Neuronal stem cell (in vitro differentiated cells): ENCODE measurements around the gene MREG.

Source experiments
- DNase-seq: peaks from one replicate; pipeline ENCODE4 v3.0.0-alpha.2; 2013; ENCODE audit warnings: low spot score
- H2AFZ ChIP-seq: one replicate; pipeline ENCODE4 v1.6.1; 2013; ENCODE audit warnings: mild to moderate bottlenecking, low read length, inconsistent platforms
- H2AK5ac ChIP-seq: 2 replicates; pipeline ENCODE4 v1.6.1; 2013; ENCODE audit warnings: low read depth, mild to moderate bottlenecking, inconsistent platforms, low read length, moderate library complexity, mixed read lengths
- H2BK120ac ChIP-seq: 2 replicates; pipeline ENCODE4 v1.6.1; 2013; ENCODE audit warnings: low read depth, mild to moderate bottlenecking, inconsistent platforms, low read length, moderate library complexity, mixed read lengths
- H2BK12ac ChIP-seq: one replicate; pipeline ENCODE4 v1.6.1; 2013; ENCODE audit warnings: low read length, inconsistent platforms
- H2BK15ac ChIP-seq: 2 replicates; pipeline ENCODE4 v1.6.1; 2013; ENCODE audit warnings: mild to moderate bottlenecking, low read length, inconsistent platforms, mixed read lengths
- H2BK5ac ChIP-seq: one replicate; pipeline ENCODE4 v1.6.1; 2013; ENCODE audit warnings: inconsistent platforms, mild to moderate bottlenecking, low read length, moderate library complexity
- H3K14ac ChIP-seq: one replicate; pipeline ENCODE4 v1.6.1; 2013; ENCODE audit warnings: low read length, inconsistent platforms
- H3K18ac ChIP-seq: 2 replicates; pipeline ENCODE4 v1.6.1; 2013; ENCODE audit warnings: low read length, inconsistent platforms
- H3K23ac ChIP-seq: 2 replicates; pipeline ENCODE4 v1.6.1; 2013; ENCODE audit warnings: low read depth, mild to moderate bottlenecking, mixed read lengths, low read length, inconsistent platforms; ENCODE audit not compliant: poor library complexity
- H3K27ac ChIP-seq: replicated peaks from 3 replicates; pipeline ENCODE4 v1.5.1; 2013; ENCODE audit warnings: low read length, inconsistent platforms
- H3K27me3 ChIP-seq, 3 experiments: 2 replicates each; pipeline ENCODE4 v1.6.1; 2013; ENCODE audit warnings: low read length in 3 of 3, mild to moderate bottlenecking in 2 of 3, inconsistent platforms in 1 of 3, low read depth in 1 of 3, mixed read lengths in 1 of 3, moderate library complexity in 1 of 3; ENCODE audit not compliant: control insufficient read depth in 3 of 3, insufficient read depth in 3 of 3
- H3K36me3 ChIP-seq, 2 donors: replicated peaks in 1 of 2; 2 replicates each; pipeline ENCODE4 v1.6.1; 2013; ENCODE audit warnings: low read length in 2 of 2; ENCODE audit not compliant: control insufficient read depth in 2 of 2, insufficient read depth in 2 of 2
- H3K4ac ChIP-seq: 2 replicates; pipeline ENCODE4 v1.6.1; 2013; ENCODE audit warnings: inconsistent platforms, mild to moderate bottlenecking, low read length, moderate library complexity
- H3K4me1 ChIP-seq, 2 donors: 1 replicate in 1 of 2; 2 replicates in 1 of 2; pipeline ENCODE4 v1.6.1; 2013; ENCODE audit warnings: low read length in 2 of 2, low read depth in 1 of 2; ENCODE audit not compliant: control insufficient read depth in 2 of 2, insufficient read depth in 1 of 2
- H3K4me2 ChIP-seq: one replicate; pipeline ENCODE4 v1.6.1; 2013; ENCODE audit warnings: mild to moderate bottlenecking, low read length, inconsistent platforms; ENCODE audit not compliant: insufficient read depth, poor library complexity, severe bottlenecking
- H3K4me3 ChIP-seq, 2 donors: 2 replicates each; pipeline ENCODE4 v1.5.1; 2013; ENCODE audit warnings: low read length in 2 of 2, mild to moderate bottlenecking in 2 of 2, inconsistent platforms in 1 of 2, moderate library complexity in 1 of 2
- H3K79me1 ChIP-seq: one replicate; pipeline ENCODE4 v1.6.1; 2013; ENCODE audit warnings: low read depth, mild to moderate bottlenecking, inconsistent platforms, low read length, moderate library complexity
- H3K9ac ChIP-seq: one replicate; pipeline ENCODE4 v1.6.1; 2013; ENCODE audit warnings: mild to moderate bottlenecking, low read depth, low read length, inconsistent platforms; ENCODE audit not compliant: poor library complexity
- H3K9me3 ChIP-seq, 2 donors: replicated peaks in 1 of 2; 2 replicates each; pipeline versions ENCODE3 to v1.6.1; 2013; ENCODE audit warnings: low read length in 2 of 2, mild to moderate bottlenecking in 2 of 2, inconsistent platforms in 1 of 2, low read depth in 1 of 2, mixed read lengths in 1 of 2, moderate library complexity in 1 of 2; ENCODE audit not compliant: control insufficient read depth in 2 of 2, insufficient read depth in 1 of 2
- H4K8ac ChIP-seq: one replicate; pipeline ENCODE4 v1.6.1; 2013; ENCODE audit warnings: low read depth, mild to moderate bottlenecking, inconsistent platforms, low read length, moderate library complexity
- H4K91ac ChIP-seq: one replicate; pipeline ENCODE4 v1.6.1; 2013; ENCODE audit warnings: low read length, low read depth, mild to moderate bottlenecking, inconsistent platforms; ENCODE audit not compliant: poor library complexity
- WGBS, 2 donors: extraction: QIAGEN DNeasy Blood & Tissue Kit; methylation state at CpG; one replicate each; pipeline ENCODE4 v1.1.7; 2013; ENCODE audit warnings: missing lambda C conversion rate in 2 of 2, mixed read lengths in 1 of 2; ENCODE audit not compliant: insufficient read length in 2 of 2, insufficient replicate concordance in 1 of 2; ENCODE audit errors: extremely low coverage in 2 of 2; 5-methylcytosine and 5-hydroxymethylcytosine counted together

MREG gene

GRCh38 chr2:216047397-216047796 lies 34.0 kb upstream of the MREG start:
- Histone ChIP-seq H3K79me1 (no peaks in the 10 kb centered on the region), H3K27me3 (no peaks in the 10 kb centered on the region), H2BK5ac (no peak overlapping the region), H3K4me1 (peaks cover 0 to 2% of the 10 kb centered on the region in 2 donors), H3K4me3 (no peak overlapping the region), H2BK15ac (no peak overlapping the region), H2BK12ac (no peak overlapping the region), H3K27ac (no peak overlapping the region), H4K91ac (no peak overlapping the region), H3K9ac (no peak overlapping the region), H3K14ac (no peak overlapping the region), H2AK5ac (no peak overlapping the region), H3K36me3 (peaks cover 0 to 47% of the 10 kb centered on the region in 2 donors), H4K8ac (no peak overlapping the region), H3K23ac (no peak overlapping the region), H2AFZ (no peak overlapping the region), H3K9me3 (no peaks in the 10 kb centered on the region), H3K4ac (no peak overlapping the region), H3K18ac (no peak overlapping the region), H2BK120ac (no peak overlapping the region), H3K4me2 (no peak overlapping the region)
- DNase-seq: no peak
- WGBS, 2 donors: no CpG with 5 or more reads among the region's 2 CpGs

GRCh38 chr2:216044883-216045486 lies 31.6 kb upstream of the MREG start:
- no peak overlapping the region for H2BK120ac ChIP-seq
- no peak overlapping the region for H2AFZ ChIP-seq
- H4K91ac ChIP-seq: no peak overlapping the region
- H4K8ac ChIP-seq: no peak overlapping the region
- H3K79me1 ChIP-seq: no peaks in the 10 kb centered on the region
- H3K36me3 ChIP-seq: peaks cover 4 to 59% of the 10 kb centered on the region in 2 donors
- no peak overlapping the region for H3K23ac ChIP-seq
- H2AK5ac ChIP-seq: no peak overlapping the region
- H3K4me1 ChIP-seq: peaks cover 0 to 2% of the 10 kb centered on the region in 2 donors
- H3K4me2 ChIP-seq: no peak overlapping the region
- H3K9me3 ChIP-seq: no peaks in the 10 kb centered on the region
- no peak overlapping the region for H3K4me3 ChIP-seq
- no CpG with 5 or more reads among the region's 5 CpGs for WGBS, 2 donors
- no peak overlapping the region for H3K14ac ChIP-seq
- no peak overlapping the region for H3K18ac ChIP-seq
- H2BK5ac ChIP-seq: no peak overlapping the region
- no peak overlapping the region for H2BK15ac ChIP-seq
- H3K27ac ChIP-seq: no peak overlapping the region
- no peak for DNase-seq
- H3K27me3 ChIP-seq: no peaks in the 10 kb centered on the region
- H3K4ac ChIP-seq: no peak overlapping the region
- H3K9ac ChIP-seq: no peak overlapping the region
- no peak overlapping the region for H2BK12ac ChIP-seq

GRCh38 chr2:216043949-216044348 lies 30.6 kb upstream of the MREG start:
- Histone ChIP-seq H2AFZ (no peak overlapping the region), H4K8ac (no peak overlapping the region), H3K4me3 (no peak overlapping the region), H3K36me3 (peaks cover 6 to 64% of the 10 kb centered on the region in 2 donors), H2BK15ac (no peak overlapping the region), H3K27me3 (no peaks in the 10 kb centered on the region), H3K4me1 (no peaks in the 10 kb centered on the region), H3K14ac (no peak overlapping the region), H3K4ac (no peak overlapping the region), H3K27ac (no peak overlapping the region), H3K18ac (no peak overlapping the region), H3K23ac (no peak overlapping the region), H2BK5ac (no peak overlapping the region), H2AK5ac (no peak overlapping the region), H3K4me2 (no peak overlapping the region), H3K79me1 (no peaks in the 10 kb centered on the region), H3K9me3 (no peaks in the 10 kb centered on the region), H2BK12ac (no peak overlapping the region), H2BK120ac (no peak overlapping the region), H3K9ac (no peak overlapping the region), H4K91ac (no peak overlapping the region)
- no CpG with 5 or more reads among the region's 5 CpGs for WGBS, 2 donors
- DNase-seq: no peak

- no peak for DNase-seq
- Histone ChIP-seq H3K9ac (no peak overlapping the region), H4K91ac (no peak overlapping the region), H3K79me1 (no peaks in the 10 kb centered on the region), H2BK15ac (no peak overlapping the region), H2BK12ac (no peak overlapping the region), H2AK5ac (no peak overlapping the region), H2BK120ac (no peak overlapping the region), H3K4me1 (no peaks in the 10 kb centered on the region), H3K4ac (no peak overlapping the region), H4K8ac (no peak overlapping the region), H3K4me3 (no peak overlapping the region), H3K36me3 (peaks cover 8 to 70% of the 10 kb centered on the region in 2 donors), H3K9me3 (no peaks in the 10 kb centered on the region), H2BK5ac (no peak overlapping the region), H3K14ac (no peak overlapping the region), H3K23ac (no peak overlapping the region), H3K18ac (no peak overlapping the region), H2AFZ (no peak overlapping the region), H3K27me3 (no peaks in the 10 kb centered on the region), H3K4me2 (no peak overlapping the region), H3K27ac (no peak overlapping the region)
- WGBS, 2 donors: no CpG with 5 or more reads among the region's 2 CpGs
Observed at GRCh38 chr2:216041438-216041837, 28.1 kb upstream of the MREG start.
